Left ventricle myocardium inferior (tissue), 1 donor: ENCODE measurements around the gene HAP1. TPM values are rescaled to one million over a fixed set of nuclear protein-coding genes. Genes with fewer than 3 reads are reported as not detected.

Experiments
- DNase-seq: peaks from one replicate; pipeline ENCODE4 v3.0.0-alpha.2; 2020
- H3K27ac ChIP-seq: fragments of 200-600 bp; replicated peaks from 2 replicates; pipeline ENCODE4 v1.8.0; 2021
- H3K27me3 ChIP-seq: fragments of 200-600 bp; 2 replicates; pipeline ENCODE4 v1.8.0; 2021; ENCODE audit warnings: low read depth
- H3K36me3 ChIP-seq: fragments of 200-600 bp; 2 replicates; pipeline ENCODE4 v1.8.0; 2021
- H3K4me1 ChIP-seq: fragments of 200-600 bp; 2 replicates; pipeline ENCODE4 v1.8.0; 2021
- H3K4me3 ChIP-seq: fragments of 200-600 bp; 2 replicates; pipeline ENCODE4 v1.8.0; 2021; ENCODE audit warnings: mild to moderate bottlenecking, moderate library complexity
- H3K9me3 ChIP-seq: fragments of 200-600 bp; replicated peaks from 2 replicates; pipeline ENCODE4 v1.8.0; 2021
- CTCF ChIP-seq: fragments of 200-600 bp; IDR thresholded peaks from 2 replicates; pipeline ENCODE4 v1.8.0; 2021; ENCODE audit warnings: antibody characterized with exemption, mild to moderate bottlenecking, borderline replicate concordance
- intact Hi-C: fragments of 100-400 bp; cut with micrococcal nuclease; formaldehyde crosslinking; loops from one replicate; pipeline ENCODE4 v1.11.0; 2022
- total RNA-seq: library from RNA; stranded (reverse); fragmentation: NEBNext Ultra II Directional; extraction: Animal tissue kit (Norgen Biotek cat#: 25700); gene quantifications from one replicate; pipeline ENCODE4 v1.2.1, GENCODE V29; 2021
- donor health status: DM: no; HTN: yes; CAD: no; lungs with severe emphysema.

HAP1 gene
- total RNA-seq, 1 donor from 2014 or later: 0.14 TPM

GRCh38 chr17:41724476-41725050, 9.9 kb downstream of the HAP1 start:
- Histone ChIP-seq H3K4me3 (no peak overlapping the region), H3K36me3 (no peaks in the 10 kb centered on the region), H3K4me1 (no peaks in the 10 kb centered on the region), H3K9me3 (no peaks in the 10 kb centered on the region), H3K27ac (no peak overlapping the region), H3K27me3 (peaks cover 17% of the 10 kb centered on the region)
- no peak for TF ChIP-seq CTCF
- intact Hi-C loops: no loop called here
- DNase-seq: no peak

- no peak for DNase-seq
- Histone ChIP-seq H3K4me3 (no peak overlapping the region), H3K9me3 (no peaks in the 10 kb centered on the region), H3K27ac (no peak overlapping the region), H3K27me3 (peaks cover 17% of the 10 kb centered on the region), H3K4me1 (no peaks in the 10 kb centered on the region), H3K36me3 (no peaks in the 10 kb centered on the region)
- intact Hi-C loops: no loop called here
- TF ChIP-seq CTCF: no peak
Observed at GRCh38 chr17:41723801-41724475, 10.5 kb downstream of the HAP1 start.

- no peak overlapping the region for H3K4me3 ChIP-seq
- peaks cover 3% of the 10 kb centered on the region for H3K4me1 ChIP-seq
- H3K36me3 ChIP-seq: no peaks in the 10 kb centered on the region
- no peak for DNase-seq
- intact Hi-C loops: no loop called here
- no peak overlapping the region for H3K27ac ChIP-seq
- no peaks in the 10 kb centered on the region for H3K9me3 ChIP-seq
- TF ChIP-seq CTCF: no peak
- peaks cover 9% of the 10 kb centered on the region for H3K27me3 ChIP-seq
Observed at GRCh38 chr17:41722231-41722630, 12.2 kb downstream of the HAP1 start.

GRCh38 chr17:41718287-41718645, 16.2 kb downstream of the HAP1 start:
- H3K4me1 ChIP-seq: peaks cover 3% of the 10 kb centered on the region
- DNase-seq: no peak
- H3K27me3 ChIP-seq: peaks cover 9% of the 10 kb centered on the region
- no peaks in the 10 kb centered on the region for H3K36me3 ChIP-seq
- H3K27ac ChIP-seq: no peak overlapping the region
- no peaks in the 10 kb centered on the region for H3K9me3 ChIP-seq
- intact Hi-C loops: no loop called here
- no peak overlapping the region for H3K4me3 ChIP-seq
- TF ChIP-seq CTCF: no peak

GRCh38 chr17:41717408-41718286, 16.8 kb downstream of the HAP1 start:
- no peaks in the 10 kb centered on the region for H3K36me3 ChIP-seq
- no peak overlapping the region for H3K4me3 ChIP-seq
- no peak for TF ChIP-seq CTCF
- no peak for DNase-seq
- H3K27me3 ChIP-seq: peaks cover 5% of the 10 kb centered on the region
- no peaks in the 10 kb centered on the region for H3K9me3 ChIP-seq
- no peak overlapping the region for H3K27ac ChIP-seq
- intact Hi-C loops: no loop called here
- H3K4me1 ChIP-seq: peaks cover 3% of the 10 kb centered on the region
